Ovary (tissue), 9 donors: ENCODE results near the gene PHACTR1. TPM values are rescaled to one million over a fixed set of nuclear protein-coding genes. Genes with fewer than 3 reads are reported as not detected.

Experiments
- DNase-seq, 5 donors: peaks; one replicate each; pipeline ENCODE4 v3.0.0-alpha.2; 2019 to 2020
- H3K27ac ChIP-seq, 2 donors: fragments of 200-600 bp; one replicate each; pipeline versions ENCODE4 v1.5.1 to v1.8.0; 2019 to 2022
- H3K27me3 ChIP-seq: fragments of 200-600 bp; one replicate; pipeline ENCODE4 v1.8.0; 2022
- H3K36me3 ChIP-seq: fragments of 200-600 bp; sonication (generic); one replicate; pipeline ENCODE4 v1.5.1; 2019
- H3K4me1 ChIP-seq: one replicate; pipeline ENCODE4 v1.8.1; 2013; ENCODE audit warnings: mild to moderate bottlenecking, moderate library complexity; ENCODE audit not compliant: insufficient read depth
- H3K4me3 ChIP-seq: fragments of 200-600 bp; sonication (generic); one replicate; pipeline ENCODE4 v1.5.1; 2017
- H3K9me3 ChIP-seq, 2 donors: fragments of 200-600 bp in 1 of 2; sonication (generic) in 1 of 2; one replicate each; pipeline versions ENCODE4 v1.5.1 to v1.8.1; 2013 to 2019; ENCODE audit warnings: mild to moderate bottlenecking in 1 of 2, moderate library complexity in 1 of 2
- CTCF ChIP-seq, 3 donors: fragments of 450-650 bp in 2 of 3; fragments of 200-600 bp in 1 of 3; IDR thresholded peaks; one replicate each; pipeline versions ENCODE4 v1.5.1 to v1.8.0; 2016 to 2022; ENCODE audit warnings: antibody characterized with exemption in 3 of 3, mild to moderate bottlenecking in 1 of 3
- EP300 ChIP-seq: sonication (generic); formaldehyde crosslinking; IDR thresholded peaks from one replicate; pipeline ENCODE4 v1.6.1; 2017; ENCODE audit warnings: antibody characterized with exemption
- POLR2A ChIP-seq: fragments of 450-650 bp; IDR thresholded peaks from one replicate; pipeline ENCODE4 v1.6.1; 2017; ENCODE audit warnings: antibody characterized with exemption, mild to moderate bottlenecking, moderate library complexity
- WGBS, 3 donors: extraction: QIAGEN DNeasy Blood & Tissue Kit in 1 of 3; methylation state at CpG; one replicate each; pipeline versions ENCODE4 v1.1.5 to v1.1.7; 2013 to 2017; 5-methylcytosine and 5-hydroxymethylcytosine counted together
- intact Hi-C, 4 donors: fragments of 100-400 bp; cut with DNase I; formaldehyde crosslinking; loops; one replicate each; pipeline versions ENCODE4 v1.11.0 to v1.15.1; 2022 to 2023
- polyA plus RNA-seq, 2 donors: library from polyadenylated mRNA; stranded (reverse); fragments of 200-250 nt in 1 of 2; fragments of 350-450 nt in 1 of 2; fragmentation: Illumina TruSeq in 1 of 2; extraction: RNeasy Lipid Tissue Mini Kit (QIAGEN cat#74804) in 1 of 2; gene quantifications; one replicate each; pipeline ENCODE4 v1.2.3, GENCODE V29; 2013 to 2014
- total RNA-seq, 7 donors: library from RNA; depleted of rRNA in 2 of 7; stranded (reverse); fragments of >200 nt in 2 of 7; fragmentation: NEBNext Ultra II Directional in 3 of 7; extraction: Animal tissue kit (Norgen Biotek cat#: 25700) in 3 of 7; gene quantifications; one replicate each; pipeline versions ENCODE4 v1.1.0 to v1.2.4, GENCODE V29; 2016 to 2023
- donor health status: DM: no; HTN: no; CAD: no; lungs with moderate emphysema.
- donor health status: DM: no; HTN: no; CAD: no.
- donor health status: Bipolar disorder and iron deficiency.
- donor health status: DM: yes; HTN: yes; CAD: no.
- donor health status: DM: no; HTN: no; CAD: no.
- donor health status: DM: yes; HTN: yes; CAD: no.

The PHACTR1 gene
- total and polyA plus RNA-seq, 9 donors = 0.48 to 10.9 (median 3.7) TPM

- peak; percentile 74 to 87 (median 77) for DNase-seq
- Histone ChIP-seq H3K4me3 (no peak overlapping the region), H3K4me1 (peaks cover 11% of the 10 kb centered on the region), H3K27me3 (no peaks in the 10 kb centered on the region), H3K27ac (peak overlapping the region in 1 of 2 donors; percentile 60), H3K9me3 (no peaks in the 10 kb centered on the region), H3K36me3 (no peaks in the 10 kb centered on the region)
- 13 to 17% (median 16%) methylated on average over 7 of the region's 7 CpGs for WGBS, 3 donors
- TF ChIP-seq POLR2A (no peak), EP300 (no peak), CTCF (IDR thresholded peaks at IDR 0.05) (no peak)
- intact Hi-C loops = no loop called here
Observed at GRCh38 chr6:13303668-13304017, 587.1 kb downstream of the PHACTR1 start.

GRCh38 chr6:13304101-13304500 lies 587.5 kb downstream of the PHACTR1 start:
- Histone ChIP-seq H3K27me3 (no peaks in the 10 kb centered on the region), H3K27ac (peak overlapping the region in 1 of 2 donors; percentile 60), H3K9me3 (no peaks in the 10 kb centered on the region), H3K4me1 (peaks cover 11% of the 10 kb centered on the region), H3K4me3 (no peak overlapping the region), H3K36me3 (no peaks in the 10 kb centered on the region)
- intact Hi-C loops = no loop called here
- 70 to 75% (median 72%) methylated on average over 6 of the region's 6 CpGs for WGBS, 3 donors
- no peak for TF ChIP-seq EP300
- DNase-seq = no peak

GRCh38 chr6:13304580-13305260 lies 588.2 kb downstream of the PHACTR1 start:
- no peaks in the 10 kb centered on the region for H3K27me3 ChIP-seq
- 90 to 92% (median 92%) methylated on average over 11 of the region's 11 CpGs for WGBS, 3 donors
- TF ChIP-seq POLR2A (no peak), EP300 (no peak), CTCF (IDR thresholded peaks at IDR 0.05) (no peak)
- DNase-seq = no peak
- no peaks in the 10 kb centered on the region for H3K36me3 ChIP-seq
- intact Hi-C loops = no loop called here
- no peak overlapping the region for H3K27ac ChIP-seq
- H3K4me1 ChIP-seq = peaks cover 11% of the 10 kb centered on the region
- H3K4me3 ChIP-seq = no peak overlapping the region
- H3K9me3 ChIP-seq = no peaks in the 10 kb centered on the region

- no peak for DNase-seq
- WGBS, 3 donors = 75 to 98% (median 97%) methylated on average over 4 of the region's 4 CpGs
- TF ChIP-seq CTCF (IDR thresholded peaks at IDR 0.05) = no peak
- no peak for TF ChIP-seq EP300
- no peak for TF ChIP-seq POLR2A
- Histone ChIP-seq H3K4me1 (peaks cover 11% of the 10 kb centered on the region), H3K4me3 (no peak overlapping the region), H3K9me3 (no peaks in the 10 kb centered on the region), H3K36me3 (no peaks in the 10 kb centered on the region), H3K27ac (no peak overlapping the region), H3K27me3 (no peaks in the 10 kb centered on the region)
- intact Hi-C loops = no loop called here
Observed at GRCh38 chr6:13305288-13305687, 588.7 kb downstream of the PHACTR1 start.

GRCh38 chr6:13305791-13306190 lies 589.2 kb downstream of the PHACTR1 start:
- intact Hi-C loops = no loop called here
- no peak for TF ChIP-seq POLR2A
- TF ChIP-seq CTCF (IDR thresholded peaks at IDR 0.05) = no peak

More at GRCh38 chr6:13305791-13306190, 589.2 kb downstream of the PHACTR1 start:
- DNase-seq = no peak
- 89 to 97% (median 96%) methylated on average over 1 of the region's 1 CpG for WGBS, 3 donors
- Histone ChIP-seq H3K4me3 (no peak overlapping the region), H3K9me3 (no peaks in the 10 kb centered on the region), H3K36me3 (no peaks in the 10 kb centered on the region), H3K27me3 (no peaks in the 10 kb centered on the region), H3K4me1 (peaks cover 11% of the 10 kb centered on the region), H3K27ac (no peak overlapping the region)
